GM19240 (cell line): Measurements from ENCODE around the gene FTSJ1.

Source experiments
- DNase-seq: peaks from one replicate; pipeline ENCODE4 v3.0.0; 2011; ENCODE audit warnings: low spot score; ENCODE audit not compliant: insufficient read length

FTSJ1 gene

DNA sequence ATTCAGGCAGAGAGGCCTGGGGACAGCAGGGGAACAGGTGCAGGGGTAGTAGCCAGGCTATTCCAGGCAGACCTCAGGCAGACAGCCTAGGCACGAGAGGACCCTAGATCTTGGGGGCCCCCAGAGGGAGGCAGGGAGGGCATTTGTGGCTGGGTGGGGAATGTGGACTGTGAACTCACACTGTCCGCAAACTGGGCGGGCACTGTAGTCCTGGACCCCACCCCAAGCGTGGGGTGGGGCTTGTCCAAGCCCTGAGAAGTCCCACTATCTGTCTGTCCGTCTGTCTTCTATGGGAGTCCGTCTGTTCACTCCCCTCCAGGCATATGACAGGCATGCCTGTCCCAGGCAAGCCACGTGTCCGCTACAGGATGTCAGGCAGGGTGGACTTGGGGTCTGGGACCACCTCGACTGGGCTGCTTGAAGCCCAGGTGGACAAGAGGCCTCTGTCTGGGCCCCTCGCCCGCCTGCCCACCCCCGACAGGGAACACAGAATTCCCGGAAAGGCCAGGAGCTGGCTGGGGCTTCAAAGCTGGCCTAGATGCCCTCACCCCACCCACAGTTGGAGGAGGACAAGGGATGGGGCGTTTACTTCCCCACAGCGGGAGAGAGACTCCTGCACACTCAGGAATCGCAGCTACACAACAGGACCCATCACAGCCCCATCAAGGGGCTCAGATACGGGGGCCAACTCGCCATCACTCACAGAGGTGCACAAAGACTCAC is 5.7 kb upstream of the FTSJ1 start, which contains the start of gene SLC38A5:
Gene SLC38A5 (minus strand): TSS at position 151 of the 723 bp plus-strand sequence. CDS start 2,336 bp downstream, outside the sequence.
- no peak for DNase-seq

GRCh38 chrX:48470833-48471118 is 5.2 kb upstream of the FTSJ1 start:
- no peak for DNase-seq

DNA sequence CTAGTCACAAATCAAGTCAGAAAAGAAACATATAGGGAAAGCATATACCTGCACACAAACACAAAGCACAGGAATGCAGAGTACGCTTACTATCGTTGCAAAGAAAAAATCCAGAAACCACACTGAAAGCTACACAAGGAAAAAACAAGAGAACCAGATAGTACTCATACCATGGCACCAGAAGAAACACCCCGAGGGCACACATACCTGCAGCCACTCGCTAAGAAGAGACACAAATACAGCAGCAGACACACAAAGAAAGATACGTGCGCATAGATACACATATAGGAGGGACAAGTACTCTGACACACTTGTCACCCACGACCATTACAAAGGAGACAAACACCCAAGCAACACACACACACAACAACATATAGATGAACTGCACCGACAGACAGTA is 4.5 kb upstream of the FTSJ1 start:
- DNase-seq = no peak

GRCh38 chrX:48472225-48472624 is 3.8 kb upstream of the FTSJ1 start:
- DNase-seq = no peak

DNA sequence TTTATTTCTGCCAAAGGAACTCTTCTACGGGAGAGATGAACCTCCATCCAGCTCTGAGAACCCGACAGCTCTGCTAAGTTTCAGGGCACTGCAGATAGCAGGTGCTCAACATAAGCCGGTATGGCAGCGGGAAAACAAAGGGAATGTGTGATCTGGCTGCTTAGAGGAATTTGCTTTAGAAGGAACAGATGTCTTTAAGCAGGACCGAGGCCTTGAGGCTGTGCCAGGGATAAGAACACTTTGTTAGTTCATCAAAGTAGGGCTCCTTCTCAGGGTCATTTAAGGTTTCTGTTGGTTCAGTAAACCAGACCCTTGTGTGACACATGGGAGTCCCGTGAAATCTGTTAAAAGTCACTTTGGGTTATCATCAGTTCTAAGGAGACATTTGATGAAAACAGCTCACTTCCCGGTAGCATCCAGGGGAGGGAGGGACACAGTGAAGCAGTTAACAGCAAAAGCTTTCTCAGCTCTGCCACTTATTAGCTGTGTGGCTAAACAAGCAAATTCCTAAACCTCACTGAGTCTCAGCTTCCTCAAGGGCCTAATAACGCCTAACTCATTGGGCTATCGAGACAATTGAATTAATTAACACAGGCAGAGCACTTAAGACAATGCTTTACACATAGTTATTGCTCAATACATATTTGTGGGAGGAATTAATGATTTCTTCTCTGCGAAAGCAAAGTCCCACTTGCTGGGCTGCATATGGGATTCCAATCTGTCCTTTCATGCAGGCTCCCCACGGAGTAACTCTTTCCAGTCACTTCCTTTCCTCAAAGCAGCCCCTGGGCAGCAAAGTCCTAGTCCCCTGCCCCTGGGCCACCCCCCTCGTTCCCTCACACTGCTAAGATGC is 2.9 kb upstream of the FTSJ1 start:
- DNase-seq = no peak

GRCh38 chrX:48473704-48473990 is 2.4 kb upstream of the FTSJ1 start:
- no peak for DNase-seq

- no peak for DNase-seq
Observed at GRCh38 chrX:48474127-48474526, 1.9 kb upstream of the FTSJ1 start.

DNA sequence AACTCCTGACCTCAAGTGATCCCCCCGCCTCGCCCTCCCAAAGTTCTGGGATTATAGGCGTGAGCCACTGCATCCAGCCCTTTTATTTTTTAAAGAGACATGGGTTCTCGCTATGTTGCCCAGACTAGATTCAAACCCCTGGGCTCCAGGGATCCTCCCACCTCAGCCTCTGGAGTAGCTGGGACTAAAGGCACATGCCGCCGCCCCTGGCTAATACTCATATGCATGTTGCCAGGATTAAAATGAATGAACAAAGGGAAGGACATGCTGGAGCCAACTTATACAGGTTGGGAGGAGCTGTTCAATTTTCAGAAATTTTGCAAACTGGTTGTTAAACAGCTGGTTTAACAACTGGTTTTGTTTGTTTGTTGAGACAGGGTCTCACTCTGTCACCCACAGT is 1.4 kb upstream of the FTSJ1 start:
- no peak for DNase-seq

DNA sequence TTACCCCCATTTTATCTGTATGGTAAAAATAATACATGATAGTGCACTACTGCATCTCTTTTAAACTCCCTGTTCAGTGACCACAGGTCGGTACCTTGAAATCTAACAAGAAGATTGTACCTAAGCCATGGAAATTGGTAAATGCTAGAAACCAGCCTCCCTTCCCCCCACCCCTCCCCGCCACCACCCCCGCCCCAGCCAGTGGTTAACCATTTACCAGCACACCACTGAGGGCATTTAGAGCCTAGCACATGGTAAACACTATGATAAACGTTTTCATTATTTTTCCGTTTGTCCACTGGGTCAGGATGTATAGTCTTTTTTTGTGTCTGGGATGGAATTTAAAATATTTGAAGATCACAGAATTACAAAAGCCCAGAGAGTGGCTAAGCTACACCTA is 703 bp upstream of the FTSJ1 start:
- DNase-seq = no peak

DNA sequence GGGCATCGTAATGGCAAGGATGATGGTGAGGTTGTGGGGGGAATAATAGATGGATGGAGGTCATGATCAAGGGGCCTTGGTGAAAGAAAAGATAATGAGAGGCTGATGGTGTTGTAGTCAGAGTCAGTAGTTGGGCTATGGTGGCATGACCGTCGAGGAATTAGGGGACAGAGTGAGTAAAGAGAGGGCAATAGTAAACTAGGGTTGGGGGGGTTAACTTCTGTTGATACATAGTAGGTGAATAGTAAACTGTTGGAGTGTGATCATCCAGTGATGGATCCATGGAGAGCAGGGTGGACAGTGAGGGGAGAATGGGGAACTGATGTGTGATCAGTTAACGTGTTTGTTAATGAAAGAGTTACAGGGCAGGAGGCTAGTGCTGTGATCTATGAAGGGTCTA is 920 bp downstream of the FTSJ1 start:
- DNase-seq = no peak

DNA sequence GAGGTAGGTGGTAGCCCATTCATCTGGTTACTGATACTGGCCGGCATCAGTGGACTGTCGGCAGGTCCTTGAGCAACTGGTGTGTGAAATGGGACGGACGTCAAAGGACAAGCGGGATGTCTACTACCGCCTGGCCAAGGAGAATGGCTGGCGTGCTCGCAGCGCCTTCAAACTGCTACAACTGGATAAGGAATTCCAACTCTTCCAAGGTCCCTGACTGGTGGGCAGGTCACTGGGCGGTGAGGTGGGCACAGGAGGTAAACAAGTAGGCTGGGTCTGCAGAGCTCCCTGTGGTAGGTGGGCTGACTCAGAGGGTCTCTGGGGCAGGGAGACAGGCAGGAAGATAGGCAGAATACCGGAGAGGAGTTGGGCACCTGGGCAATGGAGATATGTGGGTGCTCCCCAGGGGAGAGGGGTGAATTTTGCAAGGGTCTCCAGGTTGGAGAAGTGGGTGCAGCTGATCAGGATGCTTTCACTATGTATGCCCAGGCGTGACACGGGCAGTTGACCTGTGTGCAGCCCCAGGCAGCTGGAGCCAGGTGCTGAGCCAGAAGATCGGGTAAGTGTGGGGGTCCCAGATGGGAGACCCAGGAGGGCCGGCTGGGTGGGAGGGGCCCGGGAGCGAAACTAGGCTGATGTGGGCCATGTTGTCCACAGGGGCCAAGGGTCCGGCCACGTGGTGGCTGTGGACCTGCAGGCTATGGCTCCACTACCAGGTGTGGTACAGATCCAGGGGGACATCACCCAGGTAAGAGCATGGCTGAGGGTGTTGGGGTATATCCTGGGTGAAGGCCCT is 2.2 kb downstream of the FTSJ1 start:
- DNase-seq = no peak

DNA sequence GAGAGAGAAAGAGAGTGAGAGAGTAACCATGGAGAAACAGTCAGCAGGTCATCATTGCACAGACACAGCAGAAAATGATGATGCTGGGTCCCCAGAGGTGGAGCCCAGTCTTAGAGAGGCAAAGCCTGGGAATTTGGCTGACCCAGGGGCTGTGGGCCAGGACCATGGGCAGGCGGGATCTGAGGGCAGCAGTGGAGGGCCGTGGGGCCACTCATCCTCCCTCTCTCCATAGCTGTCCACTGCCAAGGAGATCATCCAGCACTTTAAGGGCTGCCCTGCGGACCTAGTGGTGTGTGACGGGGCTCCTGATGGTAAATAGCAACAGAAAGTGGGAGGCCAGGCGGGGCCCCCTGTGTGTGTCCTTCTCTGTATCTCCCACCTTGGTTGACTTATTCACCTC is 2.8 kb downstream of the FTSJ1 start:
- DNase-seq = no peak

GRCh38 chrX:48480142-48480541 is 4.1 kb downstream of the FTSJ1 start:
- DNase-seq = no peak

- DNase-seq = no peak
Observed at GRCh38 chrX:48480583-48480982, 4.6 kb downstream of the FTSJ1 start.

- DNase-seq = no peak
Observed at GRCh38 chrX:48482526-48482925, 6.5 kb downstream of the FTSJ1 start.

- DNase-seq = no peak
Observed at GRCh38 chrX:48487362-48487798, 11.4 kb downstream of the FTSJ1 start.

- DNase-seq = no peak
Observed at GRCh38 chrX:48488034-48488433, 12.0 kb downstream of the FTSJ1 start.

GRCh38 chrX:48489296-48489695 is 13.3 kb downstream of the FTSJ1 start:
- DNase-seq = no peak

DNA sequence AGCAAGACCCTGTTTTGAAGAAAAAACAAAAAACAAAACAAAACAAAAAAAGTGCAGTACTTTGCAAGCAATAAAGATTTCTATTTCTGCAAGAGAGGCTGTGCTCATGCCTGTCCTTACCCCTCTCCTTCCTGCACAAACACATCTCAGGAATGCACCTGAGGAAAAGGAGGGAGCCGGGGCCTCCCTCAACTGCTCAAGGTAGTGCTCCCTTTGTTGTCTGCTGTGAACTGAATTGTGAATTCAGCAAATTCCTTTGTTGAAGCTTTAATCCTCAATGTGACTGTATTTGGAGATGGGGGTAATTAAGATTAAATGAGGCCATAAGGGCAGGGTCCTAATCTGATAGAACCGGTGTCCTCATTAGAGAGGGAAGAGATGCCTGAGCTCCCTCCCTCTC is 13.9 kb downstream of the FTSJ1 start:
- no peak for DNase-seq

- DNase-seq = no peak
Observed at GRCh38 chrX:48490661-48491060, 14.7 kb downstream of the FTSJ1 start.

GRCh38 chrX:48491809-48492208 is 15.8 kb downstream of the FTSJ1 start:
- no peak for DNase-seq

- DNase-seq = no peak
Observed at GRCh38 chrX:48492293-48492910, 16.4 kb downstream of the FTSJ1 start.
